Fibroblast of the aortic adventitia (primary cell): ENCODE results near the gene SPTLC3. TPM values are rescaled to one million over a fixed set of nuclear protein-coding genes. Genes with fewer than 3 reads are reported as not detected.

Source experiments
- DNase-seq: peaks from one replicate; pipeline ENCODE4 v3.0.0-alpha.2; 2010; ENCODE audit warnings: low read depth
- H3K4me3 ChIP-seq: 2 replicates; pipeline ENCODE4 v1.5.1; 2011; ENCODE audit warnings: low read depth, mild to moderate bottlenecking, control low read depth, low read length, moderate library complexity
- CTCF ChIP-seq: IDR thresholded peaks from 2 replicates; pipeline ENCODE4 v1.5.1; 2011; ENCODE audit warnings: mild to moderate bottlenecking, low read length, control low read depth, inconsistent platforms; ENCODE audit not compliant: insufficient read depth
- total RNA-seq: library from RNA; depleted of rRNA; stranded (reverse); fragments of >200 nt; gene quantifications from 2 replicates; pipeline ENCODE4 v1.2.3, GENCODE V29; 2012; ENCODE audit warnings: low replicate concordance

The SPTLC3 gene
- total RNA-seq, 1 donor, result 30.6 TPM

GRCh38 chr20:13017235-13017634 is 8.5 kb downstream of the SPTLC3 start:
- no peak overlapping the region for H3K4me3 ChIP-seq
- peak; percentile 93 for DNase-seq
- no peak for TF ChIP-seq CTCF

GRCh38 chr20:13017883-13018535 is 9.2 kb downstream of the SPTLC3 start:
- TF ChIP-seq CTCF, result no peak
- peak; percentile 65 for DNase-seq
- no peak overlapping the region for H3K4me3 ChIP-seq

GRCh38 chr20:13021205-13021970 is 12.6 kb downstream of the SPTLC3 start:
- no peak for DNase-seq
- TF ChIP-seq CTCF, result no peak
- no peak overlapping the region for H3K4me3 ChIP-seq

- H3K4me3 ChIP-seq, result no peak overlapping the region
- TF ChIP-seq CTCF, result no peak
- DNase-seq, result peak; percentile 60
These were observed 13.8 kb downstream of the SPTLC3 start for GRCh38 chr20:13022401-13023155.

- TF ChIP-seq CTCF, result no peak
- H3K4me3 ChIP-seq, result no peak overlapping the region
- peak; percentile 35 for DNase-seq
These were observed 15.8 kb downstream of the SPTLC3 start for GRCh38 chr20:13024596-13024995.

DNA sequence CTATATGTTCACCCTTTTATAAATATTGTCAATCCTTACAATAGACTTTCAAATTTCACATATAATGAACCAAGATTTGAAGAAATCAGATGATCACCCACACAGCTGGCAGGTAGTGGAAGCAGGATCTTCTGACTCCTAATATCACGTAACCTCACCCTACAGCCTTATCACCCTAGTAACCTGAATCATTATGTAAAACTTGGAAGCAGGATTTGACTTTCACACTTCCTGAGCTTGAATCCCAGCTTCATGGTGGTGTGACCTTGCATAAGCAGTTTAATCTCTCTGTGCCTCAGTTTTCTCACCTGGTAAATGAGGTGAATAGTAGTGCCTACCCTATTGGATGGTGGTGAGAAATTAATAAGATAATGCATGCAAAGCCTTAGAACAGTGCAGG is 16.4 kb downstream of the SPTLC3 start:
- no peak for TF ChIP-seq CTCF

More for the DNA sequence above, 16.4 kb downstream of the SPTLC3 start:
- no peak for DNase-seq
- no peak overlapping the region for H3K4me3 ChIP-seq
